Measurements from ENCODE around the gene GAS2L3.

DNA sequence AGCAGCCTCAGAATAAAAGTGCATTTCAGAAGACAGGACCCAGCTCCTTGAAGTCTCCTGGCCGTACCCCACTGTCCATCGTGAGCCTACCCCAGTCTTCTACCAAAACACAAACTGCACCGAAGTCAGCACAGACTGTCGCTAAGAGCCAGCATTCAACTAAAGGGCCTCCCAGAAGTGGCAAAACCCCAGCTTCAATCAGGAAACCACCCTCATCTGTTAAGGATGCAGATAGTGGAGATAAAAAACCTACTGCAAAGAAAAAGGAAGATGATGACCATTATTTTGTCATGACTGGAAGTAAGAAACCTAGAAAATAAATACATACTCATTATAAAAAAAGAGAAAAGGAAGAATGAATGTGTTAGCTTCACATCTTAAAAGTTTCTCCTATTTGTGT lies 51.1 kb downstream of the GAS2L3 start:
- TF ChIP-seq, protein P1, sequence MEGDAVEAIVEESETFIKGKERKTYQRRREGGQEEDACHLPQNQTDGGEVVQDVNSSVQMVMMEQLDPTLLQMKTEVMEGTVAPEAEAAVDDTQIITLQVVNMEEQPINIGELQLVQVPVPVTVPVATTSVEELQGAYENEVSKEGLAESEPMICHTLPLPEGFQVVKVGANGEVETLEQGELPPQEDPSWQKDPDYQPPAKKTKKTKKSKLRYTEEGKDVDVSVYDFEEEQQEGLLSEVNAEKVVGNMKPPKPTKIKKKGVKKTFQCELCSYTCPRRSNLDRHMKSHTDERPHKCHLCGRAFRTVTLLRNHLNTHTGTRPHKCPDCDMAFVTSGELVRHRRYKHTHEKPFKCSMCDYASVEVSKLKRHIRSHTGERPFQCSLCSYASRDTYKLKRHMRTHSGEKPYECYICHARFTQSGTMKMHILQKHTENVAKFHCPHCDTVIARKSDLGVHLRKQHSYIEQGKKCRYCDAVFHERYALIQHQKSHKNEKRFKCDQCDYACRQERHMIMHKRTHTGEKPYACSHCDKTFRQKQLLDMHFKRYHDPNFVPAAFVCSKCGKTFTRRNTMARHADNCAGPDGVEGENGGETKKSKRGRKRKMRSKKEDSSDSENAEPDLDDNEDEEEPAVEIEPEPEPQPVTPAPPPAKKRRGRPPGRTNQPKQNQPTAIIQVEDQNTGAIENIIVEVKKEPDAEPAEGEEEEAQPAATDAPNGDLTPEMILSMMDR (conservative IDR thresholded peaks at IDR 0.05 in 1 of 2, IDR thresholded peaks at IDR 0.05 in 1 of 2; ENCODE audit: extremely low read depth in 1 of 2, insufficient read depth in 1 of 2, low read depth in 1 of 2, low read length in 2 of 2), result no peak
- no peak for TF ChIP-seq EZH2 (IDR thresholded peaks at IDR 0.05; ENCODE audit: borderline replicate concordance, low read length)

Data from mammary epithelial cell (primary cell).